ENCODE measurements around the gene C4BPB.

The C4BPB gene

GRCh38 chr1:207071426-207071825 is 17.2 kb upstream of the C4BPB start:
- no peak overlapping the region for H3K27ac Mint-ChIP-seq
- no peak overlapping the region for H3K4me3 Mint-ChIP-seq

DNA sequence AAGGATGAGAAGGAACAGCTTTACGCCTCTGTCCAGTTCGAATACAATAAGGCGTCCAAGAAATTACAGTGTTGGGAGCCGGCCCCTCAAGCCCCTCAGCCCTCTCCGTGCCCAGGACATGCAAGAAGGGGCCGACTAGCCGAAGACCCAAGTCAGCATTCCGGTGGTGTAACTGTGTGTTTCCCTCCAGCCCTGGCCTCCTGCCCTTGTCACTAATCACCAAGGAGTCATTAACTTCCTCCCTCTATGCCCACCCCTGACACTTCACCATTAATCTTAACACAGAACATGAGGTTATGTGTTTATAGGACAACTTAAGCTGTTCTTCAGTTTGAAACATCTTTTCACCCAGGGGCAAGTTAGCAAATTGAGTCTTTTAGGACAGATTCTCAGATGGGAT is 16.4 kb upstream of the C4BPB start:
- Mint-ChIP-seq H3K4me3 (no peak overlapping the region), H3K36me3 (ENCODE audit: low read depth) (peaks cover 15% of the 10 kb centered on the region), H3K27ac (no peak overlapping the region), H3K27me3 (no peaks in the 10 kb centered on the region), H3K9me3 (no peaks in the 10 kb centered on the region), H3K4me1 (ENCODE audit: low read depth) (peaks cover 31% of the 10 kb centered on the region)

More at GRCh38 chr1:207071426-207071825, 17.2 kb upstream of the C4BPB start:
- Mint-ChIP-seq H3K27me3 (no peaks in the 10 kb centered on the region), H3K36me3 (ENCODE audit: low read depth) (peaks cover 18% of the 10 kb centered on the region), H3K4me1 (ENCODE audit: low read depth) (peaks cover 31% of the 10 kb centered on the region), H3K9me3 (no peaks in the 10 kb centered on the region)

DNA sequence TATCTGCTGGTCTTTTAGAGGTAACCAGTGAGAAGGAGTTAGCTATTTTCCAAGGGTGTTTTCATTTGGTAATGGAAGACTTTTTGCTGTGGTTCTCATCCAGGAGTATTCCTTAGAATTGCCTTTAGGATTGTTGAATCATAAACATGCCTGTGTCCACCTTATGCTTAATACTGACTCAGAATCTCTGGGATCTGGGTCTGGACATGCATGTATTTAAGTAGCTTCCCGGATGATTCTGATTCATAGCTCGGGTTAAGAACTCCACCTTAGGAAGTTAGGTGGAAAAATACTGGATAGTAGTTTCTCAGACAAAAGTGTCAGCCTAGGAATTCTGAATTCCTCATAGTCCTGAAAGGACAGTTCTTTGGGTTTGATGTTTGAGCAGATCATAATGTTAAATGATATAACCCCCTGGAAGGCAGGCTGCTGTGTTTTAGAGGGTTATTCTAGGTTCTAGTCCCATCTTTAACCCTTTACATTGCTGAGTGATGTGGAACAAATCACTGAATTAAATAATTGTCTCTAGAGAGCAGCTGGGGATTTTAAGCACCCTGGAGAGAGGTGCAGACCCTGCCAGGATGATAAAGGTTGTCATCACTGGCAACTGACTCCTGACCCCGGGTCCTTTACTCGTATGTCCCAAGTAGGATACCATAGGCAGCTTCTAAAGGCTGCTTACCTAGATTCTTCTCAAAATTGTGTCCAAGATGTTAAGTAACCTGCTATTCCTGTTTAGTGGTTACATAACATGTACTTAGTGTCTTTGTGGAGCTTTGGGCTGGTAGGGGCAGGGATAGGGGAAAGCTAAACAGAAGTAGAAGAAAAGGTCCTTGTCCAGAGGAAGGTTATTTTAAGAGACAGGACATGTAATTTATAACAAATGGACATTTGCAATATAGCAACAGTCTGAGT is 14.5 kb upstream of the C4BPB start:
- H3K4me1 Mint-ChIP-seq (ENCODE audit: low read depth), result peaks cover 27% of the 10 kb centered on the region
- H3K9me3 Mint-ChIP-seq, result no peaks in the 10 kb centered on the region
- no peak overlapping the region for H3K4me3 Mint-ChIP-seq
- peaks cover 6% of the 10 kb centered on the region for H3K36me3 Mint-ChIP-seq (ENCODE audit: low read depth)
- H3K27ac Mint-ChIP-seq, result no peak overlapping the region
- H3K27me3 Mint-ChIP-seq, result no peaks in the 10 kb centered on the region

- Mint-ChIP-seq H3K4me1 (ENCODE audit: low read depth) (peaks cover 6% of the 10 kb centered on the region), H3K4me3 (no peak overlapping the region), H3K27me3 (no peaks in the 10 kb centered on the region), H3K27ac (no peak overlapping the region), H3K9me3 (no peaks in the 10 kb centered on the region), H3K36me3 (ENCODE audit: low read depth) (no peaks in the 10 kb centered on the region)
These were observed 12.3 kb upstream of the C4BPB start for GRCh38 chr1:207076181-207076955.

GRCh38 chr1:207077012-207077411 is 11.6 kb upstream of the C4BPB start:
- Mint-ChIP-seq H3K27ac (no peak overlapping the region), H3K27me3 (no peaks in the 10 kb centered on the region), H3K36me3 (ENCODE audit: low read depth) (no peaks in the 10 kb centered on the region), H3K9me3 (no peaks in the 10 kb centered on the region), H3K4me1 (ENCODE audit: low read depth) (no peaks in the 10 kb centered on the region), H3K4me3 (no peak overlapping the region)

DNA sequence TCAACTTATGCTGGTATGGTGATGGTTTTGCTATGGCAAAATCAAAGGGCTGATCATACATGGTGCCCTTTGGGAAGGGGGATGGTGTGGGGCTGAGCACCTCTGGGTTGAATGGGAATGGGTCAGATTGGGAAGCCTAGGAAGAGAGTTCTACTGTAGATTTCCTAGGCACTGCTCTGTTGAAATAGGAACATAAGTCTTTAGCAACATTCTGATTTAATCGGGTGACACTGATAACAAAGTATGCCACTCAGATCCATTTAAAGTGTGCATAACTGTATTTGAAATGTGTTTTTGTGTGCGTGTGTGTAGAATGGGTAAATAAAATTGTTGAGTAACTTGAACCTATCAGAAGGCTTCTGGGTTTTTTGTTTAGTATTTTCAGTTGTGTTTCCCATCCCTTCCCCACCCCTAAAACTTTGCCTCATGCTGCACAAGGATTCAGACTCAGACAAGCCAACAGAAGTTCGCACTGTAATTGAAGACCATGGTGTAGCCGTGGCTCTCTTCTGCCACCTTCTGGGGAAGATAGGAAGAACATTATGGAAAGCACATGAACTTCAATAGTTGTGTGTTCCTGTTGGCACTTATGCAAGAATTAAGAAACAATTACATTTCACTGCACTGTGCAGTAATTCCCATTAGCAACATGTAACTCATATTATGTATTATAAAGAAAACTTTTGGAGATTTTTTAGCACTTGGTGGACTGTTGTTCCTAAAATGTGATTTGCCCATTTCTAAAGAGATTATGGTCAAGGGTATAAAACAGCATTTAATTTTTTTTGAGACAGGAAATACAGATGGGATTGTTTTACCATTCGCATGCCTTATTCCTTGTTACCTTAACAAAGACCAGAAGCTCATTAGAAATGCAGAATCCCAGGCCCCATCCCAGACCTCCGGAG is 10.9 kb upstream of the C4BPB start:
- H3K36me3 Mint-ChIP-seq (ENCODE audit: low read depth), result no peaks in the 10 kb centered on the region
- H3K27ac Mint-ChIP-seq, result no peak overlapping the region
- no peaks in the 10 kb centered on the region for H3K9me3 Mint-ChIP-seq
- no peaks in the 10 kb centered on the region for H3K27me3 Mint-ChIP-seq
- H3K4me1 Mint-ChIP-seq (ENCODE audit: low read depth), result no peaks in the 10 kb centered on the region
- no peak overlapping the region for H3K4me3 Mint-ChIP-seq

DNA sequence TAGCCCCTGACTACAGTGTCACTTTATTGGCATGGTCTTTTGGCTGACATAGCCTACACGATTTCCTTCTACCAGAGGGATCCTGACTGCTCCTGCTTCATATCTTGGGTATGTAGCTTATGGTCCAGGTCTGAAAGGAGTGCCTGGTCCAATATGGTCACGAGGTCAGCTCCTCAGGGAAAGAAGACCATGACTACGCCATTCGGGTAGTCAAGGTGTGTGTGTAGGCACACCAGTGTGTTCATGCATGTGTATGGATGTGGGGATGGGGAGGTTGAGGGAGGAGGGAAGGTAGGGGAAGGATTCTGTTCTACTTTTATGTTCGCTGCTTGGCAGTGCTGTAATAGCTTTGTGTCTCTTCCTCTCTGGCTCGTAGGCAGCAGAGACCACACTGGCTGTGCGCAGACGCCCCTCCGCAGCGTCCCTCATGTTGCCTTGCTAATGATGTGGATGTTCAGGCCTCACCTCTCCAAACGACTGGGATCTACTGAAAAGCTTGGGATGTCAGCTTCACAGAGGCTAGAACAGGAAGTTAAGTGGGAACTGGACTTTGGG is 10.0 kb upstream of the C4BPB start:
- Mint-ChIP-seq H3K27me3 (peaks cover 2% of the 10 kb centered on the region), H3K9me3 (no peaks in the 10 kb centered on the region), H3K4me3 (no peak overlapping the region), H3K4me1 (ENCODE audit: low read depth) (no peaks in the 10 kb centered on the region), H3K36me3 (ENCODE audit: low read depth) (no peaks in the 10 kb centered on the region), H3K27ac (no peak overlapping the region)

- Mint-ChIP-seq H3K4me3 (no peak overlapping the region), H3K36me3 (ENCODE audit: low read depth) (no peaks in the 10 kb centered on the region), H3K27ac (no peak overlapping the region), H3K9me3 (no peaks in the 10 kb centered on the region), H3K27me3 (peaks cover 2% of the 10 kb centered on the region), H3K4me1 (ENCODE audit: low read depth) (peaks cover 4% of the 10 kb centered on the region)
These were observed 8.9 kb upstream of the C4BPB start for GRCh38 chr1:207079706-207080241.

GRCh38 chr1:207081088-207081487 is 7.6 kb upstream of the C4BPB start:
- H3K9me3 Mint-ChIP-seq, result no peaks in the 10 kb centered on the region
- peaks cover 10% of the 10 kb centered on the region for H3K4me1 Mint-ChIP-seq (ENCODE audit: low read depth)
- no peak overlapping the region for H3K4me3 Mint-ChIP-seq
- no peaks in the 10 kb centered on the region for H3K36me3 Mint-ChIP-seq (ENCODE audit: low read depth)
- peaks cover 2% of the 10 kb centered on the region for H3K27me3 Mint-ChIP-seq
- H3K27ac Mint-ChIP-seq, result no peak overlapping the region

- H3K36me3 Mint-ChIP-seq (ENCODE audit: low read depth), result no peaks in the 10 kb centered on the region
- H3K4me3 Mint-ChIP-seq, result no peak overlapping the region
- no peak overlapping the region for H3K27ac Mint-ChIP-seq
- H3K27me3 Mint-ChIP-seq, result peaks cover 2% of the 10 kb centered on the region
- H3K9me3 Mint-ChIP-seq, result no peaks in the 10 kb centered on the region
- H3K4me1 Mint-ChIP-seq (ENCODE audit: low read depth), result peaks cover 10% of the 10 kb centered on the region
These were observed 6.9 kb upstream of the C4BPB start for GRCh38 chr1:207081806-207082205.

DNA sequence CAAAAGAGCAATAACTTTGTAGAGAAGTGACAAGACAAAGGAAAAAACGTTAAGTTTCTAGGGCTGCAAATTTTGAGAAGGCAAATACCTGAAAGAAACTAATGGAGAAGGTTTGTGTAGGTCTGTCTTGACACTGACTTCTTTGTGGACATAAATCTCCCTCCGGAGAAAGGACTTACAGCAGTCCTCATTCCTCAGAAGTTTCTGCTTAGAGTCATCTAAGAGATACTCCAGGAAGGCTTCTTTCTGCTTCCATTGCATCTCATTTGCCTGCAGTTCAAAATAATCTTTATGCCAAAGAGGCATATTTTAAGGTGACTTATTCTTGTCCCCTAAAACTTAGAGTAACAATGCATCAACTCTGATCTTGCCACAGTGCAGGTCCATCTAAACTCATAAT is 4.4 kb upstream of the C4BPB start:
- Mint-ChIP-seq H3K27ac (no peak overlapping the region), H3K36me3 (ENCODE audit: low read depth) (no peaks in the 10 kb centered on the region), H3K4me1 (ENCODE audit: low read depth) (peaks cover 20% of the 10 kb centered on the region), H3K4me3 (no peak overlapping the region), H3K27me3 (peaks cover 2% of the 10 kb centered on the region), H3K9me3 (no peaks in the 10 kb centered on the region)

DNA sequence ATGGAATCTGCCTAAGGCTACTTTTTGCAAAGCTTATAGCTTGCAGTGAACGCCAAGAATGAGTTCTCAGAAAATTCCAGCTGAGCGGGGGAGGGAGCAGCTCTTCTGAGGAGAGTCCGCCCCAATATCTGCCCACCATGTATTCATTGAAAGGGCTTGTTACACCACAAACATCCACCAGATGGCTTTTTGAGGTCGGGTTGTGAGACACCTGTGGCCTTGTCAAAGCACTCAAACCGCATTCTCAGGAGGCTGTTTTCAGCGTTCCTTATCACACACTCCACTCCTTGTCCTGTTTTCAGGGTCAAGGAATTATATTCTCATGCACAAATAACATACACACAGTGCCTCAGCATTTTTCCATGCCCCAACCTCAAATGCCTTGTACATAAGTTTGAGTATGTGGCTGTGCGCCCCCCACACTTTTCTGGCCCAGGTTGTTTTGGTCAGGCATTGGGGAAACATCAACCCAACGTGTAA is 3.9 kb upstream of the C4BPB start:
- Mint-ChIP-seq H3K9me3 (no peaks in the 10 kb centered on the region), H3K27ac (no peak overlapping the region), H3K36me3 (ENCODE audit: low read depth) (no peaks in the 10 kb centered on the region), H3K4me1 (ENCODE audit: low read depth) (peaks cover 26% of the 10 kb centered on the region), H3K4me3 (no peak overlapping the region), H3K27me3 (peaks cover 2% of the 10 kb centered on the region)

DNA sequence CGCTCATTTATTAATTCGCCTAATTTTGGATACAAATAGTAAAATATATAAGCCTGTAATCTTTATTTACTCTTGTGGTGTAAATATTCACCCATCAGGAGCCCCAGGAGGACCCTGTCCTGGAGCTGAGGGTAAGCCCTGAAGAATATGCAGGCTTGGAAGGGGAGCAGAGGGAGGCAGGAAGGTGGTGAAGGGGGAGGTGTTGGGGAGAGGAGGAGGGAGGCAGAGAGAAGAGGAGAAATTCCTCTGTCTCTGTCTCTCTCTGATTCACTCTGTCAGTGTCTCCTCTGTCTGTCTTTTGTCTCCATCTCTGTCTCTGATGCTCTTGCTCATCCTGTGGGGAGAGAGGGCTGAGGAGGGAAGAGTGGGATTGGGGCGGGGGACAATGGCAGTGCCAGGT is 2.8 kb upstream of the C4BPB start:
- no peak overlapping the region for H3K27ac Mint-ChIP-seq
- no peak overlapping the region for H3K4me3 Mint-ChIP-seq
- no peaks in the 10 kb centered on the region for H3K36me3 Mint-ChIP-seq (ENCODE audit: low read depth)
- H3K4me1 Mint-ChIP-seq (ENCODE audit: low read depth), result peaks cover 33% of the 10 kb centered on the region
- H3K9me3 Mint-ChIP-seq, result no peaks in the 10 kb centered on the region
- peaks cover 2% of the 10 kb centered on the region for H3K27me3 Mint-ChIP-seq

GRCh38 chr1:207088161-207088560 is 499 bp upstream of the C4BPB start:
- no peaks in the 10 kb centered on the region for H3K9me3 Mint-ChIP-seq
- no peak overlapping the region for H3K4me3 Mint-ChIP-seq
- H3K27ac Mint-ChIP-seq, result no peak overlapping the region
- H3K27me3 Mint-ChIP-seq, result peaks cover 2% of the 10 kb centered on the region
- no peaks in the 10 kb centered on the region for H3K36me3 Mint-ChIP-seq (ENCODE audit: low read depth)
- H3K4me1 Mint-ChIP-seq (ENCODE audit: low read depth), result peaks cover 33% of the 10 kb centered on the region
